Activated effector memory CD4-positive, alpha-beta T cell treated with anti-CD3 and anti-CD28 coated beads, Interleukin-2, amount 50 U/mL, for 16 hours (primary cell): Measurements from ENCODE around the gene ANTXR2.

Experiments used
- DNase-seq: peaks from one replicate; pipeline ENCODE4 v3.0.0-alpha.2; 2020

The ANTXR2 gene

DNA sequence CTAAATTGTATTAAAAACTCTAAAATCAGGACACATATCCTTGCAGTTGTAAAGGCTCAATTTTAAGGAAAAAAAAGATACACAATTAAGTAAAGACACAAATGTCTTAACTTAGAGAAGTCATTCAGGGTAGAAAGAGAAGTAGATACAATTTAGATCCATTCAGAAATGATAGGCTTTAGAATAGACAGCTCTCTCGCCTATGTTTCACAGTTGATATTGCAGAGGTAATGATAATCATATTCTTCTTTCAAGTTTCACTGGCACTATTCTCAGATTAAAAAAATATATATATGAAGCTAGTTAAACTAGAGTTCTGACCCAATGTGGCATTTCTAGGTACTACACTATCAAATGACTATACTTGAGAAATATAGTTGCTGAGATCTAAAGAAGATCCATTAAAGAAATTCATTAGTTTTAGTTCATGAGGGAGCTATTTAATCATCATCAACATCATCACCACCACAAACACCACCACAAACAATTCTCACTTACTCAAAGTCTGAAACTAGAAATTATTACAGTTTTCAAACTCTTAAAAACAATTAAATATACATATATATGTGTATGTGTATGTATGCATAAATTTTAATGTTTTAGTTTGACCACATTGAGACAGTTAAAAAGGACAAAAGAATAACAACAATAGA lies 93.1 kb downstream of the ANTXR2 start:
- DNase-seq: no peak

DNA sequence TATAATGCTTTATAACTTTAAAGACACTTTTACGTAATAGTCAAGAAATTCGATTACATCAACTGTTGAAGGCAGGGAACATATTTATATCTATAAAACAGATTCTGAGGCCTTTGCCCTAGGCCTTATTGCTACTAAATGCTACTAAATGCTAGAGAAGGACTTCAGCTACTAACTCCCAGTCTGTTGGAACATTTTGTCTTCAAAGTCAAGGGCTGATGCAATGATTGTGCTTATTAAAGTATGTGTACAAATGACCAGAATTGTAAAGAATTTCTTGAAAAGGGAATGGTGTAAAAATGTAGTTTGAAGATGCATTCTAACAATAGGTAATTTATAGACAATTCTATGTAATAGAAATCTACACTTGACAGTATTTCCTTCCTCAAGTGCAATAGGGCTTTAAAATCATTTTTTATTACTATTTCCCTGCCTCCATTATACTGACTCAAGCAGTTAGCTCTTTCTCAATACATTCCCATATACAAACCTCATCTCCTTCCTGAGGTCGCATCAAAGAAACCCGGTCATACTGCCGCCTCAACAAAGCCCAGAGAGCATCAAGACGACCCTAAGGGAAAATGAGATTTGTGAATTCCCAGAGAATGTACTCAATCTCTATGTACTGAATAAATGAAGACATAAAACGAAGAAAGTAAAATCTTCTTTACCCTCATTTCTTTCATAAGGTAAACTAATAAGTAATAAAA lies 95.7 kb downstream of the ANTXR2 start:
- DNase-seq: no peak

DNA sequence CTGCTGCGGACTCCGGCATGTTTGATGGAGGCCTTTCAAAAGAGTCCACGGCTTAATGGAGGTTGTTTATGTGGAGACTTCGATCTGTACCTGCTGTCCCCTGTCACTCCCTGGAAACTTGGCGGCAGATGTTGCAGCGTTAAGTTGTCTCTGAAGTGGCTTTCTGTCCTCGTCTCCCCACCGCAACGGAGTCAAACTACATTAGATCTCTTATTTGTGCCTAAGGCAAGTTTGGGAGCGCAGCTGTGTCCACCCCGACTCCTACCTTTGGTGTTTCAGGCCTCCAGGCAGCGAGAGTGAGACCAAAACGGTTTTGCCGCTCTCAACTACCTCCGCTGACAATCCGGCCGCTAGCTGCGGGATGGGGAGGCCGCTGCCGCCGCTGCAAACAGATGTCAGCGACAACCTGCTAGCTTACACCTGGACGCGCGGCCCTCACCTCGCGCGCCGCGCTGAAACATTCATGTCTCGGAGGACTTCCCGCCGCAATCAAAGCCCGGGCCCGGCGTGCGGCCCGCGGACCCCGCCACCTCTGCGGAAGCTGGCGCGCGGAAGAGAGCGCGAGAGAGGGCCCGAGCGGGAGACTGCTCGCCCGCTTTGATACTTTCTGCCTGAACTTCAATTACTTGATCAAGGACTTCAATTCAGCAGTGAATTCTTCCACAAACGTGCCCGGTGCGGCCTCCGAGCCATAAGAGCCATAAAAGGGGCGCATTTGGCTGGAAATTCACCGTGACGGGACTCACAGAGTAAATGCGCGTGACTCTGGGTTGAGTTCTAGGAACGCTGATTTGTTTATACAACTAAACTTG lies 108.4 kb downstream of the ANTXR2 start:
- no peak for DNase-seq

DNA sequence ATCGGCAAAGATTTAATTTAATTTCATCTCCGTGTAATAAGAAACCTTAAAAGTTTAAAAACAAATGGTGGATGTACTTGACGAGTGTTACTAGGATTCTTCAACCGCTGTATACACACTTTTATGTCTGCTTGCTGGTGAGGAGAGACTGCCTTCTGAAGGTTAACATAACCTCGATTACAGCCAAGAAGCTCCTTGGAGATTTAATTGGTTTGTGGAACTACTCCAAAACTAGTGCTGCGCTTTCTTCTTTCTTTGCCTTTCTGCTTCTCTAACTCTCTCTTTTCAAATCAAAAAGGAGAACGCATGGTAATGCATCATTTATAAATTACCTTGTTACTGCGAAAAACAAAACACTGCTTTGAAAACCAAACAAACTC lies 109.0 kb downstream of the ANTXR2 start:
- no peak for DNase-seq

DNA sequence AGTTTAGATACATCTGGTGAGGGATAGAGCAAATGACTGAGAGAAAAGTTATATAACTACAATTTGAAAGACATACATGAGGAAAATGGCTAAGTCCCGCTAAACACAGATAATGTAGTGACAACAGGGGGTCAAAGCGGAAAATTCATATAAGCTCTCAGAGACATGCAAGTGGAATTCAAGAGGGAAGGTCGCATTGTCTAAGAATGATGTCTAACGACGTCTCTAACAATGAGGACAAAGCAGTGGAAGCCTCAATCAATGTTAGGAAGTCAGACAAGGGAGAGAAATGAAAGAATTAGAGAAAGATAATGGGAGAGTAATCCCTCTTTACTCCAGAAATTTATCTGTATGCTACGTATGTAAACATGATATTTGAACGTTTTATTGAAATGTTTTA lies 113.4 kb downstream of the ANTXR2 start:
- DNase-seq: no peak

DNA sequence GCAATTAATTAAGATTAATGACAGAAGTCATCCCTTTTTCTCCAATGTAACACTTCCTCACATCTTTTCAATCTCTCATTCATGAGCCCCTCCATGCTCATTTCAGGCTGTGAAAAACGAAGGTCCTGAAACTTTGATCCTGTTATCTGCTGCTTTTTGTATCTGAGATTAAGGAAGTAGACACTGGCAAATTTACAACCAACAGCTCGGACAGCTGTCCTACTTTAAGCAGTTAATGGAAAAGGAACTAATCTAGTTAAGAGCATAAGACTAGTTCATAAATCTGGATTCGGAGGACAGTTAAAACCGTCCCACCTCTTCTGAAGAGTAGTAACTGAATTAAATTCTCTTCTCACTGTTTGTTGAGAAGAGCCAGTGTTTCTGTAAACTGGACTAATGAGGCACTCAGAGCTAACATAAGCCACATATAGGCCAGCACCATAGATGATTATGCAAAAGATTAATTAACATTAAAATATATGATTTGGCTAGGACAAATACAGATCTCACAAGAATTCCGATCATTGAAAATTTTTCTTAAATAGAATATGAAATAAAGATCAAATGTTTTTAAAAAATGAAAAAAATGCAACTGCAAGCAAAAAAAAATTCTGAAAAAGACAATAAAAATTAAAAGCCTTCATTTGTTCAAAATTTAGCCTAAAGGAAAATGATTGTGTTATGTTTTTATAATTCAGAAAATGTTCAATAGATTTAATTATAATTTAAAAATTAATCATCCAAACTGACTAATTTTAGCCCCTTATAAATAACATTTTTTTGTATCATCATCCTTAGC lies 114.4 kb downstream of the ANTXR2 start:
- no peak for DNase-seq

DNA sequence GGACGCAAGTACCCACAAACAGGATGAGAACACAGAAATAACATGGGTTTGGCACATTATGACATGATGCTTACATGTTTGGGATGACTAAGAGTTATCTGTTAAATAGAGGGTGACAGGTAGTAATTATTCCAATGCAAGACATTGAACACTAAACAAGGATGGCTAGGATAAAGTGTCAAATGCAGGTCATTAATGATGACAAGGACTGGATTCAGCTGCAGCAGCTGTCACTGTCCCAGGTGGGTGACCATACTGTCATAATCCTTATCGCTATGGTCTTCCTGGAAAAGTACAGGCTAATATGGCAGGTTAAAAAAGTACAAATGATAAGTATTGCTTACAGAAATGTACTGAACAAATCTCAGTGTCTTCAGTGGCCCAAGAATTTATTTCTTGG lies 123.9 kb downstream of the ANTXR2 start:
- no peak for DNase-seq

DNA sequence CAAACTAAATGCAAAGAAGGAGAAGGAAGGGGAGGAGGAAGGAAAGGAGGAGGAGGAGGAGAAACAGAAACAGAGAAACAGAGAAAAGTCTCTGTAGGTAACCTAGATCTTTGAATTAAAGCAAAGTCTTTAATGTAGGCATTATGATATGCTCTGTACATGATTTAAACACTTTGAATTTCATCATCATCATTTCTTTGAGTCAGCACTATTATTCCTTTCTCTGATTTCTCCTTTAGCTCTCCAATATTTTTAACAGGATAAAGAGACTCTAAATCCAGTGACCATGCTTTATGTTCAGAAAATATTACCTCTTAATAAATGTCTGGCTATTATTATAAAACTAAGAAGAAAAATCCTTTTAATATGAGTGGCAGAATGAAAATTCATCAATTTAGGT lies 124.3 kb downstream of the ANTXR2 start:
- DNase-seq: no peak

DNA sequence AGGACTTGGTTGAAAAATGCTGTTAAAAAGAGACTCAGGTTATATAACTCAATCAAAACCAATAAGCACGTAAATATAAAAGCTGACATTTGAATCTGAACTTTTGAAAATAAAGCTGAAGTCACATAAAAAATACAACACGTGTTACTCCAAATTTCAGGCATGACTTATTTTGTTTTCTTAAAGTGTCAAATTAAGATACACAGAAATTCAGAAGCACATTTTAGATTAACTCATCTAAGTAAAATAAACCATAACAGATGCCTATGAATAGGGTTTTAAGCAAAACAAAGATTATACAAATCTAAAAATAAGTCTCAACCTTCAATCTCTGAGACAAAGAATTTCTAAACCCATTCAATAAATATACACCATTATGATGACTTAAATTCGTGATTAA lies 124.8 kb downstream of the ANTXR2 start:
- DNase-seq: no peak

DNA sequence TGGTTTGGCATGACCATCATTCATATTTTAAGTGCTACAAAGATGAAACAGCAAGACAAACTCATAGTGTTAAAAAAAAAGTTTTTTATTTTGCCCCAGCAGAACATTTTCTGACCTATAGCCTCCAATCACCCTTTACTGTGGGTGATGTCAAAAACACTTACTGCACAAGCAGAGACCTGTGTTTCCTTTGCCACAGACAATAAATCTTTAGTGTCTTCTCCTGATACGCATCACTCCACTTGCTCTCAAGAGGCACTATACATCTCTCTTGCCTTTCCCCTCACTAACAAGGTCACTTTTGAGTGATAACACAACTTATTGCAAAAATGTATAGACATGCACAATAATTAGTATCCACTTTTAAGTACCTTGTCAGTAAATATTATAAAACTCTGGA lies 125.6 kb downstream of the ANTXR2 start:
- no peak for DNase-seq

DNA sequence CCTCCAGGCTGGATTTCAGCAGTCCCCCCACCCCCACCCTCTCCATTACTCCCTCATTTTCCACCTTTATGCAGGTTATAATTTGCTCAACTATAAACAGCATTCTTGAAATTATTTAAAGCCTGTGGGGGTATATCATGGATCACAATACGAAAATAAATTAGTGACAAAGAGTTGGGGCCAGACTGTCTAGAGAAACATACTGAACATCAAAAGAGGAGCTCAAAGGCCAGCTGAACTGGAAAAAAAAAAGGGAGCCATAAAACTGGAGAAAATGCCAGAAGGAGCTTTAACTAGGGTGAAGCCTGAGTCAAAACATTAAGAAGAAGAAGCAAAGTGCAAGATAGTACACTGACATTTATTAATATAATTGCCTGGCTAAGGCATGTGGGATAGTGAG lies 137.8 kb downstream of the ANTXR2 start:
- DNase-seq: no peak

DNA sequence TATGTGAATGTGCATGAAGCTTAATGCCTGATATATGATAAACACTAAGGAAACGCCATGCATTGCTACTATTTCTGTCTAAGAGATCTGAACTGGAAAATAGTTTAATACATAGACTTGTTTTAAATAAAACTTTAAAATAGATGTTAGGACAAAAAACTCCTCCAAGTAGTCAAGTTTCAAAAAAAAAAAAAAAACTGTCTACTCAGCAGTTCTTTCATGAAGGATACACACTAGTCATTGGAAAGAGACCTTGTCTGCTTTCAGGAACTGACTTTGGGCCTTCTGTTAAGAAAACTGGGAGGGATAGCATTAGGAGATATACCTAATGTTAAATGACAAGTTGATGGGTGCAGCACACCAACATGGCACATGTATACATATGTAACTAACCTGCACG lies 138.4 kb downstream of the ANTXR2 start:
- no peak for DNase-seq

DNA sequence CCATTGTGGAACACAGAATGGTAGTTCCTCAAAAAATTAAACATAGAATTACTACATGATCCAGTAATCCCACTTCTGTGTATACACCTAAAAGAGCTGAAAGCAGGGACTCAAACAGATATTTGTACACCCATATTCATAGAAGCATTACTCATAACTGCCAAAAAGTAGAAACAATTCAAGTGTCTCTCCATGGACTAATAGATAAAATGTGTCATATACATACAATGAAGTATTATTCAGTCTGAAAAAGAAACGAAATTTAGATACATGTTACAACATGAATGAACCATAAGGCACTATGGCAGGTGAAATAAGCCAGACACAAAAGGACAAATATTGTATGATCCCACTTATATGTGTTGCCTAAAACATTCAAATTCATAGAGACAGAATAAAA lies 145.1 kb downstream of the ANTXR2 start:
- DNase-seq: no peak

DNA sequence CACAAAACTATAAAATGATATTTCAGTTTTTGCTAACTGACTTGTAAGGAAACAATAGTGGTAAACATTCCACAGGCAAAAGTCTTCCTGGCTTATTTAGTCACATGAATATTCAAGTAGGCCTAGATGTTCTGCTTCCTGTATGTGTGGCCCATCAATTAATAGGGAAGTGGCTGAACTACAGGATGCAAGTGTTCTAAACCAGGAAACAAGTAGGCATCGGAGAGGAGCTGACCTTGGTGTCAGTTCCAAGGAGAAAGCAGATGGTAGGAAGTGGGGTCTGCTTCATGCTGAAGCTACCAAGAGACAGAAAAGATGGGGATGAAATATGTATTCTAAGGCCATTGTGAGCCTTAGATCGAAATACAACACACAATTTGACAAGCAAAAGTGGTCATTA lies 149.7 kb downstream of the ANTXR2 start:
- no peak for DNase-seq

DNA sequence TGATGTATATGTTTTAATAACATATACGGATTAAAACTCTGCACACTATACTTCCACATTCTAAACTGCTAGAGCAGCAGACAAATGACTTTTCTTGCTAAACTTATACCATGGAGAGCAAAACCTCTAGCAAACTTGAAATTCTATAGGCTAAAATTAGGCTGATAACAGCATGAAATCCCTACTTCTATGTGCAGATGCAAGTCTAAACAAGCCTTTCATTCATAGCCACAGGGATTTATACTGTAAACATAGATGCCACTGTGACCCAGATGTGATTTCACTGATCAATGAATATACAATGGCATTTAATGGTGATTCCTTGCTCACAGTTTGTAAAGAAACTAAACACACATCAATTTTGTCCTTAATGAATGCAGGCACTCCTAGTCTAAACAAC lies 151.0 kb downstream of the ANTXR2 start:
- DNase-seq: no peak

DNA sequence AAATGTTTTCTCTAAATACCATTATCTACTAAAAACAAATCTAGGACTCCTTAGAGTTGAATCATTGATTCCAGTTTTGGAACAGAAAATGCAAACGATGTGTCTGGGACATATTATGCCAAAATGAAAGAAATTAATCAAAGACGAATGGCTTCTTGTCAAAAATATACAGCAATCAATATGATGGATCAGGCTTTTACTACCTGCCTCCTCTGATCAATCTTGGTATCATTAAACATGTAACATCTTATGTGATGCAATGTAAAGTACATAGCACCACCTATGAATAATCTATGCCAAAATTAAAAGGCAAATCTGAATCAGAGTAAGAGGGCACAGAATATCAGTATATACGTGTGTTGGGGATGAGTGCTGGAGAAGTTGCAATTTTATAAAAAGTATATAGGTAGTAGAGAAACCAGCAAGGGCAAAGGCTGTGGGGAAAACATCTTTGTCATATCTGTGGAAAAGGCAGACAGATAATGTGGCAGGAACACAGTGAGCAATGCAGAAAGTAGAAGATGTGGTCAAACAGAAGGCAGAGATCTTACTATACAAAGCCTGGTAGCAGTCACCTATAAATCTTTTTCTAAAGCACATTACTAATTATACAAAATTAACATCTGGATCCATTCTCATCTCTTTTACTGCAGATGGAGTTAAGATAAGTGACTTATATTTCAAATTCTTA lies 152.7 kb downstream of the ANTXR2 start:
- DNase-seq: no peak

DNA sequence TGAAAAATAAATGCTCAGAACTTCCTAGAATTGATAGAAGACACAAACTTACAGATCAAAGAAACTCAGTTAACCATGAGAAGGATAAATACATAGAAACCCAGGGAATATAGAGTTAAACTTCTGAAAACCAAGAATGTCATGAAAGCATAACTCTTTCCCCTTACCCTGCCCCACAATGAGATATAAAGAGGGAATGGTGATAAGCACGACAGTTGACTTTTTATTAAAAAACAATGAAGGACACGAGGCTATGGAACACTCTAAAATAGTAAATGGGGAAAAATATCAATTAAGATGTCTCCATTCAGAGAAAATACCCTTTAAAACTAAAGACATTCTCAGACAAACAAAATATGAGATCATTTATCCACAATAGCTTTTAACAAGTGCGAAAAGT lies 154.7 kb downstream of the ANTXR2 start:
- no peak for DNase-seq

DNA sequence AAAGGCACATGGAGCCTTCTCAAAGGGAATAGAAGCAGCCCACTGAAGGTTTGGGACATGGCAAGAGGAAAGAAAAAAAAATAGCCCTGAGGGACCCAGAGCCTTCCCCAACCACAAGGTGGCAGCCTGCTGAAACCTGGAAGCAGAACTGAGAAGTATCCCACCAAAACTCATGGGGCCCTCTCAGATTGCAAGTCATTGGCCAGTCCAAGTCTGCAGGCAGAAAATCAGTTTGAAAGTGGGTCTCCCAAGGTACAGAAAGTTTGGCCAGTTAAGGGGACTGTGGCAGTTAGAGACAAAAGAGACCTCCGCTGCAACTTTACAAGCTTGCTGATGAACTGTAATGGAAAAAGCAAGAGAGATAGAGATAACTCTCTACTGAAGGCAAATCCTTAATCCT lies 155.8 kb downstream of the ANTXR2 start:
- peak; percentile 79 for DNase-seq

DNA sequence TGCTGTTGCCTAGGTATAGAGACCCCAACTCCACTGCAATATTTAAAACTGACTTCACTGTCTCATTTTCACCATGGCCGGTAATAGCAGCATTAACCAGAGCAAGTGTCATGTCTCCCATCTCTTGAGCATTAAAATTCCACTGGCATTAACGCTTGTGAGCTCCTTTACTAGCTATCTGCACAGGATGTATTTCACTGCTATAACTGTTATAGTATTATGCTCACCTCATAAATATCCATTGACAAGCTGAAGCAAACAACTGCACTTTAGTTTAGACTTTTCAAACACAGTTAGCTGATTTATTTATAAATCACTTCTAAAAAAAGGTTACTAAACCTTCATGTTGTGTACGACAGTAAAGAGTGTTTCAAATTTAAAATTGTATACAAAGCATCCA lies 157.8 kb downstream of the ANTXR2 start:
- no peak for DNase-seq

DNA sequence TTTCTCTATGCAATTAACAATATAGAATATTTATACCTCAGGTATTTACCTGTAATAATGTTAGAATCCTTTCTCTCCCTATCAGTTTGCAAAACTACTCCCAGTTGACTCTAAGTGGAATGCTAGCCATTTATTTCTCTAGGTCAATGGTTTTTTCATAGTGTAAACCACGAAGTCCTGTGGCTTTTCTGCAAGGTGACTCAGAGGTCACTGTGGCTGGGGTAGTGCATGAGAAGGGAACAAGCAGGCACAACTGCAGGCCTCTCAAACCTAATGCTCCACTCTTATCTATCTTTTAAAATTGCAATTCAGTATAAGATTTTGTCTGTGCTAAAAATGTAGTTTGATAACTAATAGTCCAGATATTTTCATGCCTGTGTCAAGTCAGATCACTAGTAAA lies 159.4 kb downstream of the ANTXR2 start:
- DNase-seq: no peak

DNA sequence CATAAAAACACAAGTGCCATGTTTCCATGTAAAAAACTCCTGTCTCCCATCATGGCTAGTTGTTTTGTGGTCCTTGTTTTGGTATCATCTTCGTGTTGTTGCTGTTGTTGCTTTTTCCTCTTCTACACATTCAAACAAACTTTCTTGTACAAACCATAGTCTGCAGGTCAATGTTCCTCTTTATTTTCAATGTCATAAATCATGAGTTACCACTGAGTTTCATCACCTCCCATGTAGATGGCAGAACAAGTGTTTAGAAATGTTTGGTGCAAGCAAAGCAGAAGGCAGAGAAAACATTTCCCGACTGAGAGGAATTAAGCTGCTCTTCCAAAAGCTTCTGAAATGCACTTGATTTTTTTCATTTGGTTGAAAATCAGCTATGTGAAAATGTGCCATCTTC lies 166.0 kb downstream of the ANTXR2 start:
- no peak for DNase-seq

DNA sequence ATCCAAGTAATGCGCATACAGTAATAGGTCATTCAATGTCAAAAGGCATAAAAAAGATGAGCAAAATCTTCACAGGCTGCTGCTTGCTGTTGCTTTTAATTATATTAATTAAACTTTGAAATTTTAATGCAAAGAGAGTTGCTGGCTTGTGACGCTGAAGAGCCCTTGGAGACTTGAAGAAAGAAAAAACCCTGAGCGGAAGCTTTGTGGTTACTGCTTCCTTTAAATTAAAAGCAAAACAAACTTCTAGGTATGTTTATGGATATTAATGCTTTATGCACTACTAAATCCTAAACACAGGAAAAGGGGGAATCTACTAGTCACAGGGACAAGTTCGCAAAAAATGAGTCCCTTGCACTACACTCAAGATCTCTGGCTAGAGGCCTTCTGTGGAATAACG lies 166.7 kb downstream of the ANTXR2 start:
- no peak for DNase-seq

DNA sequence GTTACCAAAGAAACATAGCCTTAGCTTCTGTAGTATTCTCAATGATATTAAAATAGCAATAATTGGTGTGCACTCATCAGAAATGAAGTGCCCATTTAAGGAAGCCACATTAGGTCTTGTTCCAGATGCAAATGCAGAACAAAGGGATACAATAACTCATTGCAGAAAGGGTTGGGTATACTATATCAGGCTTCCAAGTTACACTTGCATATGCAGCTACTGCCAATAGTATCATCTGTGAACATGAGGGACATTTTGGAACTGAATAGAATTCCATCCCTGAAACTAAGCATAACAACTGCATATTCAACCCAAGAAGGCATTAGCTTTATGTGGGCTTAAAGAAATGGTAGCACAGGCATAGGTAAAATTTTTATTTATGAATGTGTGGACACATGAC lies 167.8 kb downstream of the ANTXR2 start:
- no peak for DNase-seq
